K562 (cell line): ENCODE data around the gene ZNF418. TPM values are rescaled to one million over a fixed set of nuclear protein-coding genes. Genes with fewer than 3 reads are reported as not detected.

Source experiments
- ATAC-seq: fragments of 200-7000 bp; cut with Tn5 transposase; 3 replicates; pipeline ENCODE4 v1.9.1; 2020; ENCODE audit warnings: moderate library complexity
- BruUV-seq: library from RNA; stranded (reverse); fragments of 400-500 nt; replicated peaks from 2 replicates; lab custom pipeline; 2021; lab: Mats Ljungman, UMichigan
- CTCF ChIA-PET: fragments of 300-600 bp; formaldehyde crosslinking; extraction: SDS; loops from one replicate; lab custom pipeline; 2021; ENCODE audit warnings: low intra/inter-chr PET ratio; lab: Yijun Ruan, JAX
- POLR2A ChIA-PET: fragments of 300-600, 350-650 bp; sonication (Branson Sonifier 250); formaldehyde crosslinking; extraction: SDS; loops from one replicate; lab custom pipeline; 2021; ENCODE audit warnings: antibody characterized with exemption, inconsistent platforms; lab: Yijun Ruan, JAX
- DNase-seq, 4 experiments: peaks; one replicate each; pipeline versions ENCODE4 v3.0.0 to v3.0.0-alpha.2; 2011 to 2018; ENCODE audit warnings: low spot score in 3 of 4, mixed read lengths in 3 of 4; ENCODE audit errors: extremely low read depth in 1 of 4
- FAIRE-seq: peaks from 2 replicates; lab custom pipeline; 2011; peaks lifted over from hg19 to GRCh38; lab: Jason Lieb, UNC
- H2AFZ ChIP-seq: 2 replicates; pipeline ENCODE4 v1.6.0; 2011; ENCODE audit warnings: low read depth, low read length, control low read depth, inconsistent platforms
- H3K27ac ChIP-seq: fragments of 200-600 bp; 3 replicates; pipeline ENCODE4 v1.8.0; 2011; ENCODE audit warnings: low read depth, mild to moderate bottlenecking, control low read depth, inconsistent platforms, low read length, moderate library complexity, mixed read lengths; ENCODE audit errors: extremely low read depth
- H3K27me3 ChIP-seq, 2 experiments: fragments of 300-600 bp in 1 of 2; 2 replicates in 1 of 2; 3 replicates in 1 of 2; pipeline versions ENCODE4 v1.6.0 to v1.8.0; 2011; ENCODE audit warnings: inconsistent platforms in 2 of 2, low read length in 2 of 2, mild to moderate bottlenecking in 1 of 2, mixed read lengths in 1 of 2, moderate library complexity in 1 of 2; ENCODE audit not compliant: control insufficient read depth in 2 of 2, insufficient read depth in 2 of 2
- H3K36me3 ChIP-seq: fragments of 300-600 bp; 3 replicates; pipeline ENCODE4 v1.8.0; 2011; ENCODE audit warnings: mild to moderate bottlenecking, low read length, inconsistent platforms; ENCODE audit not compliant: control insufficient read depth, insufficient read depth
- H3K4me1 ChIP-seq, 2 experiments: fragments of 200-600 bp in 1 of 2; replicated peaks in 1 of 2; 2 replicates in 1 of 2; 3 replicates in 1 of 2; pipeline versions ENCODE4 v1.5.1 to v1.8.0; 2011; ENCODE audit warnings: inconsistent platforms in 2 of 2, low read length in 2 of 2, mild to moderate bottlenecking in 1 of 2, mixed read lengths in 1 of 2, moderate library complexity in 1 of 2; ENCODE audit not compliant: control insufficient read depth in 2 of 2, insufficient read depth in 2 of 2
- H3K4me2 ChIP-seq: 2 replicates; pipeline ENCODE4 v1.6.1; 2011; ENCODE audit warnings: low read length, control low read depth, inconsistent platforms, mixed read lengths; ENCODE audit not compliant: insufficient read depth
- H3K4me3 ChIP-seq: fragments of 200-600 bp; sonication (generic), shearing (Covaris generic); 2 replicates; pipeline ENCODE4 v1.5.1; 2016; ENCODE audit warnings: control low read depth, inconsistent platforms
- H3K79me2 ChIP-seq: fragments of 200-600 bp; 3 replicates; pipeline ENCODE4 v1.8.0; 2011; ENCODE audit warnings: low read length, inconsistent platforms; ENCODE audit not compliant: control insufficient read depth, insufficient read depth
- H3K9ac ChIP-seq, 2 experiments: 2 replicates each; pipeline versions ENCODE4 v1.6.0 to v1.6.1; 2011; ENCODE audit warnings: low read depth in 2 of 2, low read length in 2 of 2, control low read depth in 1 of 2, inconsistent platforms in 1 of 2, mild to moderate bottlenecking in 1 of 2, mixed read lengths in 1 of 2; ENCODE audit not compliant: insufficient read depth in 1 of 2
- H3K9me1 ChIP-seq: one replicate; pipeline ENCODE4 v1.6.0; 2011; ENCODE audit warnings: inconsistent platforms, mild to moderate bottlenecking, low read length, moderate library complexity; ENCODE audit not compliant: control insufficient read depth, insufficient read depth
- H3K9me3 ChIP-seq: replicated peaks from 2 replicates; pipeline ENCODE4 v1.5.1; 2011; ENCODE audit warnings: low read depth, low read length, inconsistent platforms; ENCODE audit not compliant: control insufficient read depth, insufficient read depth
- H4K20me1 ChIP-seq: replicated peaks from 2 replicates; pipeline ENCODE4 v1.6.1; 2011; ENCODE audit warnings: low read length, inconsistent platforms, mixed read lengths; ENCODE audit not compliant: control insufficient read depth, insufficient read depth
- JUN ChIP-seq, 2 experiments: sonication (generic) in 1 of 2; formaldehyde crosslinking in 1 of 2; IDR thresholded peaks; 2 replicates each; pipeline versions ENCODE4 v1.6.1 to v1.8.0; 2012 to 2022; ENCODE audit warnings: borderline replicate concordance in 2 of 2, mild to moderate bottlenecking in 2 of 2, improper control_type of control experiment in 1 of 2, low read depth in 1 of 2, low read length in 1 of 2, missing genetic modification reagents in 1 of 2
- RNF2 ChIP-seq: sonication (generic); IDR thresholded peaks from 2 replicates; pipeline ENCODE4 v1.6.1; 2016
- ZNF217 ChIP-seq: sonication (generic); formaldehyde crosslinking; IDR thresholded peaks from 2 replicates; pipeline ENCODE4 v1.8.0; 2022; ENCODE audit warnings: mild to moderate bottlenecking, missing genetic modification reagents
- ZNF75A ChIP-seq: fragments of 450-650 bp; formaldehyde crosslinking; IDR thresholded peaks from 2 replicates; pipeline ENCODE4 v1.4.0; 2020; ENCODE audit warnings: mild to moderate bottlenecking
- WGBS: fragments of 100-300 bp; shearing (Covaris generic); methylation state at CpG from one replicate; pipeline ENCODE4 v1.1.6; 2016; ENCODE audit warnings: low coverage, mixed read lengths; ENCODE audit not compliant: insufficient coverage; ENCODE audit errors: missing lambda C conversion rate; 5-methylcytosine and 5-hydroxymethylcytosine counted together
- in situ Hi-C: fragments of 300-500 bp; cut with MboI; formaldehyde crosslinking; loops from 4 replicates; pipeline ENCODE4 v1.15.0; 2018; ENCODE audit warnings: inconsistent platforms, mixed read lengths
- intact Hi-C: fragments of 100-400 bp; cut with micrococcal nuclease; formaldehyde crosslinking; loops from 2 replicates; pipeline ENCODE4 v1.14.2; 2022
- polyA plus RNA-seq, 8 experiments: library from polyadenylated mRNA; depleted of rRNA in 4 of 8; stranded (reverse) in 5 of 8; unstranded in 3 of 8; fragments of >200 nt; fragmentation: Nextera tagmentation in 2 of 8; fragmentation: Illumina TruSeq in 1 of 8; extraction: Ambion mirVana in 2 of 8; extraction: Trizol in 1 of 8; gene quantifications; 2 replicates each; pipeline versions ENCODE4 v1.2.1 to v1.2.3, GENCODE V29; 2011 to 2014; ENCODE audit warnings: inconsistent platforms in 1 of 8, missing spikeins in 1 of 8
- total RNA-seq, 7 experiments: library from RNA; depleted of rRNA in 6 of 7; stranded (reverse); fragments of >200 nt in 6 of 7; fragmentation: Illumina TruSeq in 2 of 7; extraction: Trizol in 2 of 7; gene quantifications; 2 replicates each; pipeline versions ENCODE4 v1.2.1 to v1.2.3, GENCODE V29; 2011 to 2021; ENCODE audit warnings: low replicate concordance in 1 of 7
- TF ChIP-seq, protein P1 (sequence below): sonication (generic); formaldehyde crosslinking; IDR thresholded peaks from 2 replicates; pipeline ENCODE4 v1.4.0; 2020; ENCODE audit warnings: mild to moderate bottlenecking, missing genetic modification reagents
- TF ChIP-seq, protein P2 (sequence below): fragments of 250-450 bp; sonication (Bioruptor Pico); IDR thresholded peaks from 2 replicates; pipeline ENCODE4 v1.5.0; 2021

Gene ZNF418
- total and polyA plus RNA-seq, 9 of the 15 experiments (the other 6 are each of a cell fraction or from before 2014, with no cell fraction given), result 0.11 to 0.70 (median 0.32) TPM

DNA sequence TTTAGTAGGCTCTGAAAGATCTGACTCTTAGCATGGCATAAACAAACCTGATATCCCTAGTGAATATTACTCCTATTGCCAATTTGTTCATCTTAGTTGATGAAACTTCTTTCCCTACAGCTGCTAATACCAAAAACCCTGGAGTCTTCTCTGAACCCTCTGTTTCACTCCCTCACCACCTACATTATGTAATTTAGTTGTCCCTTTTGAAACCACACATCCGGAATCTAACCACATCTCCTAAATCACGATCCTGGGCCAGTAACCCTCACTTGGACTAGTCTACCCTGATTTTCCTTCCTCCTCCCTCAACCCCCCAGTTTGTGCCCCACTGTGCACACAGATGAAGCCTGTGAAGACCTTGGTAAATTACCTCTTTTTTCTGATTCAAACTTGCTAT, 11.1 kb upstream of the ZNF418 start (continued):
- TF ChIP-seq JUN (IDR thresholded peaks at IDR 0.05; ENCODE audit: borderline replicate concordance, low read depth, low read length) (no peak), JUN (CRISPR knock-in tag; IDR thresholded peaks at IDR 0.05; ENCODE audit: borderline replicate concordance) (no peak)
- TF ChIP-seq, protein P1, sequence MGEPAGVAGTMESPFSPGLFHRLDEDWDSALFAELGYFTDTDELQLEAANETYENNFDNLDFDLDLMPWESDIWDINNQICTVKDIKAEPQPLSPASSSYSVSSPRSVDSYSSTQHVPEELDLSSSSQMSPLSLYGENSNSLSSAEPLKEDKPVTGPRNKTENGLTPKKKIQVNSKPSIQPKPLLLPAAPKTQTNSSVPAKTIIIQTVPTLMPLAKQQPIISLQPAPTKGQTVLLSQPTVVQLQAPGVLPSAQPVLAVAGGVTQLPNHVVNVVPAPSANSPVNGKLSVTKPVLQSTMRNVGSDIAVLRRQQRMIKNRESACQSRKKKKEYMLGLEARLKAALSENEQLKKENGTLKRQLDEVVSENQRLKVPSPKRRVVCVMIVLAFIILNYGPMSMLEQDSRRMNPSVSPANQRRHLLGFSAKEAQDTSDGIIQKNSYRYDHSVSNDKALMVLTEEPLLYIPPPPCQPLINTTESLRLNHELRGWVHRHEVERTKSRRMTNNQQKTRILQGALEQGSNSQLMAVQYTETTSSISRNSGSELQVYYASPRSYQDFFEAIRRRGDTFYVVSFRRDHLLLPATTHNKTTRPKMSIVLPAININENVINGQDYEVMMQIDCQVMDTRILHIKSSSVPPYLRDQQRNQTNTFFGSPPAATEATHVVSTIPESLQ, result no peak
- TF ChIP-seq, all 486 proteins: peak for 0

DNA sequence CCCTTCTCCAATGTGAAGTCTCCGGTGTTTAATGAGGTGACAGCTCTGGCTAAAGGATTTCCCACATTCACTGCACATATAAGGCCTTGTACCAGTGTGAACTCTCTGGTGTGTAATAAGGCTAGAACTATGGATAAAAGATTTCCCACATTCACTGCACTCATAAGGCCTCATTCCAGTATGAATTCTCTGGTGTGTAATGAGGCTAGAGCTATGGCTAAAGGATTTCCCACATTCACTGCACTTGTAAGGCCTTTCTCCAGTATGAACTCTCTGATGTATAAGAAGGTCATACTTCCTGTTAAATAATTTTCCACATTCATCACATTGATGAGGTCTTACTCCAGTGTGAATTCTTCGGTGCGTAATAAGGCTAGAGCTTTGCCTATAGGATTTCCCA, 6.4 kb upstream of the ZNF418 start:
- DNase-seq, result no peak
- CTCF ChIA-PET, result no interaction called here
- Histone ChIP-seq H3K4me3 (no peak overlapping the region), H3K9ac (no peak overlapping the region), H3K4me2 (no peak overlapping the region), H3K9me3 (no peaks in the 10 kb centered on the region; the same call in 1 of the 2 replicates), H4K20me1 (no peaks in the 10 kb centered on the region), H3K4me1 (no peaks in the 10 kb centered on the region), H2AFZ (no peak overlapping the region), H3K27ac (no peak overlapping the region), H3K36me3 (no peaks in the 10 kb centered on the region), H3K27me3 (no peaks in the 10 kb centered on the region), H3K9me1 (no peaks in the 10 kb centered on the region), H3K79me2 (no peaks in the 10 kb centered on the region)
- BruUV-seq, result no TSS peak
- in situ Hi-C loops, result no loop called here
- WGBS, result 0% methylated on average over 3 of the region's 3 CpGs
- no peak for ATAC-seq
- FAIRE-seq, result no peak
- intact Hi-C loops, result no loop called here
- no peak for TF ChIP-seq RNF2
- TF ChIP-seq, protein P2, sequence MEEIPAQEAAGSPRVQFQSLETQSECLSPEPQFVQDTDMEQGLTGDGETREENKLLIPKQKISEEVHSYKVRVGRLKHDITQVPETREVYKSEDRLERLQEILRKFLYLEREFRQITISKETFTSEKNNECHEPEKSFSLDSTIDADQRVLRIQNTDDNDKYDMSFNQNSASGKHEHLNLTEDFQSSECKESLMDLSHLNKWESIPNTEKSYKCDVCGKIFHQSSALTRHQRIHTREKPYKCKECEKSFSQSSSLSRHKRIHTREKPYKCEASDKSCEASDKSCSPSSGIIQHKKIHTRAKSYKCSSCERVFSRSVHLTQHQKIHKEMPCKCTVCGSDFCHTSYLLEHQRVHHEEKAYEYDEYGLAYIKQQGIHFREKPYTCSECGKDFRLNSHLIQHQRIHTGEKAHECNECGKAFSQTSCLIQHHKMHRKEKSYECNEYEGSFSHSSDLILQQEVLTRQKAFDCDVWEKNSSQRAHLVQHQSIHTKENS (CRISPR knock-in tag), result no peak
- no peak for TF ChIP-seq ZNF217 (CRISPR knock-in tag)
- peak; percentile 67; the same call in 1 of the 2 replicates for TF ChIP-seq ZNF75A (CRISPR knock-in tag)
- POLR2A ChIA-PET, result no interaction called here
